GM19238 (cell line): ENCODE measurements around the gene GOLGA6L22.
"Not testable (repeated sequence)": the region's sequence is repeated elsewhere in the genome, so short reads cannot be mapped to it uniquely, and the experiment has no call there.

Experiments
- DNase-seq: peaks from one replicate; pipeline ENCODE4 v3.0.0; 2011; ENCODE audit warnings: low spot score; ENCODE audit not compliant: insufficient read length

GOLGA6L22 gene, protein sequence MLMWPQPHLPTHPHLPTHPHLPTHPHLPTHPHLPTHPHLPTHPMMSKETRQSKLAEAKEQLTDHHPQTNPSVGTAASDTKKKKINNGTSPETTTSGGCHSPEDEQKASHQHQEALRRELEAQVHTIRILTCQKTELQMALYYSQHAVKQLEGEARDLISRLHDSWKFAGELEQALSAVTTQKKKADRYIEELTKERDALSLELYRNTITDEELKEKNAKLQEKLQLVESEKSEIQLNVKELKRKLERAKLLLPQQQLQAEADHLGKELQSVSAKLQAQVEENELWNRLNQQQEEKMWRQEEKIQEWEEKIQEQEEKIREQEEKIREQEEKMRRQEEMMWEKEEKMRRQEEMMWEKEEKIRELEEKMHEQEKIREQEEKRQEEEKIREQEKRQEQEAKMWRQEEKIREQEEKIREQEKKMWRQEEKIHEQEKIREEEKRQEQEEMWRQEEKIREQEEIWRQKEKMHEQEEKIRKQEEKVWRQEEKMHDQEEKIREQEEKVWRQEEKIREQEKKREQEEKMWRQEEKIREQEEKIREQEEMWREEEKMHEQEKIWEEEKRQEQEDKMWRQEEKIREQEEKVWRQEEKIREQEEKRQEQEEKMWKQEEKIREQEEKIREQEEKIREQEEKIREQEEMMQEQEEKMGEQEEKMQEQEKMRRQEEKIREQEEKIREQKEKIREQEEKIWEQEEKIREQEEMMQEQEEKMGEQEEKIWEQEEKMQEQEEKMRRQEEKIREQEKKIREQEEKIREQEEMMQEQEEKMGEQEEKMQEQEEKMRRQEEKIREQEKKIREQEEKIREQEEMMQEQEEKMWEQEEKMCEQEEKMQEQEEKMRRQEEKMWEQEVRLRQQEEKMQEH

DNA sequence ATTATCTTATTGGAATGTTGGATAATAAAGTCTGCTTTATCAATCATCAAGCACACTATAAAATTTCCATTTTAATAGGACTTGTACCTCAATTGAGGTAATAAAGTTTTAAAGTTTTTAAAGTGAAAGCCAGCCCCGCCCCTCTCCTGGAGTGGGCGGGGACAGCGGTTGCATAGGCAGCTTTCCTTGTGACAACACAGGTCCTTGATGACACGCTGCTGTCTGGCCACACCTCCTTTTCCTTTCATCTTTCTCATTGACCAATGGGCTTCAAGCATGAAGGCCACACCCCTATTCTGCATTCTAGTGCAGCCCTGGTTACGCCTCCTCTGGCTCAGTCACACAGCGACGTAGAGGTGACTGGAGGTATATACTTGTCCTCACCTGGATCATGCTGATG lies at the start of gene GOLGA6L22:
TSS of gene GOLGA6L22 (plus strand) at position 301 of the 400 bp plus-strand sequence. CDS start at position 392, 91 bp downstream.
- DNase-seq, result not testable (repeated sequence)

DNA sequence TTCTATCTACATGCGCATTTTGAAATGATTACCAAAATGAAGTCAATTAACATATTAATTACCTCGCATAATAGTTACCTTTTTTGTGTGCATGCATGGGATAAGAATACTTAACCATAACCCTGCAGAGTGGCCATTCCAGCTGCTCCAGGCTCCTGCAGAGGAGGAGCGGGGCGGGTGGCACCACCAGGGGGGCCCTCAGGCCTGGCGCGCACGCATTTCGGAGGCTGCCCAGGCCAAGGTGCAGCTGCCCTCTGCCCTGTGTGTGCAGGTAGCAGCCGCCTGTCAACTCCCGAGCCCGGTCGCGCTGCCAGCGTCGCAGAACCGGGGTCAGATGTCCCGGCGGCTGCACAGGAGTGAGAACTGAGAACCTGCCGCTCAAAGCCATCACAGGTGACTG lies 41.4 kb upstream of the GOLGA6L22 start:
- not testable (repeated sequence) for DNase-seq

- not testable (repeated sequence) for DNase-seq
These were observed 40.9 kb upstream of the GOLGA6L22 start for GRCh38 chr15:22417795-22418194.

- not testable (repeated sequence) for DNase-seq
These were observed 40.5 kb upstream of the GOLGA6L22 start for GRCh38 chr15:22418212-22418611.

GRCh38 chr15:22418666-22419065 lies 40.0 kb upstream of the GOLGA6L22 start:
- not testable (repeated sequence) for DNase-seq

DNA sequence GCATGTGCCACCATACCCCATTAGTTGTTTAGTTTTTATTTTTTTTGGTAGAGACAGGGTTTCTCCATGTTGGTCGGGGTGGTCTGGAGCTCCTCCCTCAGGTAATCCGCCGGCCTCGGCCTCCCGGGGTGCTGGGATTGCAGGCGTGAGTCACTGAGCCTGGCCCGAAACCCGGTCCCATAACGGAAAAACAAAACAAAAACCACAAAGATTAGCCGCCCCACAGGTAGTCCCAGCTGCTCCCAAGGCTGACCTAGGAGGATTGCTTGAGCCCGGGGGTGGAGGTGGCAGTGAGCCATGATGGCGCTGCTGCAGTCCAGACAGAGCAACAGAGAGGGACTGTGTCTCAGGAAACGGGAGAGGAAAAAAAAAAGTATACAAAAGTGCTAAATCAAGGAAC lies 38.4 kb upstream of the GOLGA6L22 start:
- DNase-seq, result not testable (repeated sequence)

- not testable (repeated sequence) for DNase-seq
These were observed 29.3 kb upstream of the GOLGA6L22 start for GRCh38 chr15:22429426-22429825.

- DNase-seq, result not testable (repeated sequence)
These were observed 27.0 kb upstream of the GOLGA6L22 start for GRCh38 chr15:22431687-22432086.

DNA sequence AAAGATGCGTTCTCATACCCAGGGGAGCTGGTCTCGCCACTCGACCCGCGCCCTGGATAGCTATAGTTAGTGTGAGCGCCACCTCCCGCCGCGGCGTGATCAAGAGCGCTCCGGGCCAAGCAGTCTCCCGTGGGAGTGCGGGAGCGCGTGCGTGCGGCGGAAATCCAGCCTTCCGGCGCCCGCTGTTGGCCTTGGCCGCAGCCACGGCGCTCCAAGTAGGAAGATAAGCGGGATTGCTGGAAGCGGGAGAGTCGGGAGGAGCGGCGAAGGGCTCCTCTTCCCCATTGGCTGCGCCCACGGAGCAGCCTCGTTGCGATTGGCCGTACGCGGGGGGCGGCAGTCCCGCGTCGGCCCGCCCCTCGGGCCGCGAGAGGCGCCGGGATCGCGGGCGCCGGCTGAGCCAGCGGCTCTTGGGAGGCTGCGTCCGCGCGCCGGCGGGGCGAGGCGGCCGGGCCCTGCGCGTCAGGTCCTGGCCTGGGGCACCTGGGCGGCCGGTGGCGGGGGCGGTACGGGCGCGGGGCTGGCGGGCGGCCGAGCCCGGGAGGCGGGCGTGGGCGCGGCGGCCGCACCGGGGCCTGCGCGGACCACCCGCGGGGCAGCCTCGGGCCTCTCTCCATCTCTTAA lies 35.9 kb downstream of the GOLGA6L22 start:
- DNase-seq, result not testable (repeated sequence)

GRCh38 chr15:22497200-22497599 lies 38.5 kb downstream of the GOLGA6L22 start:
- DNase-seq, result not testable (repeated sequence)

DNA sequence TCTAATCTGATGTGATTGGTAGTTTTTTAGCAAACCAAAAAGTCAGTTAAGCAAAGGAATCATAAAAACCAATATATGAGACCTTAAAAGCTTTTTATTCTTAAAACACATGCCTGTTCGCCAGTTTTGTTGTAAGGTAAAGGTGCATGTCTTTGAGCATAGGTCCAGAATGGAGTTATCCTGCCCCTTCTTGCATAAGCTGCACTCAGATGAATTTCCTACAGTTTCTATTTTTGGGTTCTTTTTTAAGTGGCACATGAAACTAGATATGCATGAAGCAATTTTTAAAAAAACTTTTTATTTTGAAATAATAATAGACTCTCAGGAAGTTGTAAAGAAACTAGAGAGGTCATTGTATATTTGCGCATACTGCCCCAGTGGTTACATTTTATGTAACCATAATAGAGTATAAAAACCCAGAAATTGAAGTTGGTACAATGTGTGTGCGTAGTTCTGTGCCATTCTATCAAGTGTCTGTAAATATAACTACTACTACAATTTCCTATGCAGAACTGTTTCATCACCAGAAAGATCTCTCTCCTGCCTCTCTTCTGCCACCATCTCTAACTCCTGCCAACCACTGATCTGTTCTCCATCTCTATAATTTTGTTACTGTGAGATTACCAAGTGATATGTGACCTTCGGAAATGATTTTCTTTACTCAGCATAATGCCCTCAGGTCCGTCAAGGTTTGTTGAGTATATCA lies 39.7 kb downstream of the GOLGA6L22 start:
- DNase-seq, result not testable (repeated sequence)

GRCh38 chr15:22502272-22502671 lies 43.6 kb downstream of the GOLGA6L22 start:
- not testable (repeated sequence) for DNase-seq

- DNase-seq, result not testable (repeated sequence)
These were observed 48.3 kb downstream of the GOLGA6L22 start for GRCh38 chr15:22506959-22507358.

- DNase-seq, result not testable (repeated sequence)
These were observed 57.4 kb downstream of the GOLGA6L22 start for GRCh38 chr15:22516140-22516539.
